IMR-90 (cell line): ENCODE measurements around the gene TMEM235. TPM values are rescaled to one million over a fixed set of nuclear protein-coding genes. Genes with fewer than 3 reads are reported as not detected.

Experiments
- ATAC-seq: fragments of 200-7000 bp; cut with Tn5 transposase; 2 replicates; pipeline ENCODE4 v1.9.1; 2020; ENCODE audit warnings: low read depth, mild to moderate bottlenecking, moderate library complexity
- BruUV-seq: library from RNA; stranded (reverse); fragments of 400-500 nt; replicated peaks from 2 replicates; lab custom pipeline; 2021; lab: Mats Ljungman, UMichigan
- CTCF ChIA-PET: fragments of 300-600 bp; formaldehyde crosslinking; extraction: SDS; loops from one replicate; lab custom pipeline; 2021; ENCODE audit warnings: antibody characterized with exemption; lab: Yijun Ruan, JAX
- POLR2A ChIA-PET: fragments of 300-600 bp; sonication (Branson Sonifier 250); formaldehyde crosslinking; loops from one replicate; lab custom pipeline; 2022; ENCODE audit warnings: antibody characterized with exemption; ENCODE audit not compliant: unreplicated experiment; lab: Charles Lee
- DNase-seq: peaks from one replicate; pipeline ENCODE4 v3.0.0; 2013
- H2AFZ ChIP-seq: replicated peaks from 2 replicates; pipeline ENCODE3; 2013; ENCODE audit warnings: low read length, mild to moderate bottlenecking; ENCODE audit not compliant: poor library complexity
- H2AK5ac ChIP-seq: 2 replicates; pipeline ENCODE4 v1.6.1; 2013; ENCODE audit warnings: low read depth, low read length, inconsistent platforms
- H2AK9ac ChIP-seq: replicated peaks from 2 replicates; pipeline ENCODE3; 2013; ENCODE audit warnings: mild to moderate bottlenecking, low read depth, low read length, moderate library complexity; ENCODE audit not compliant: poor library complexity
- H2BK120ac ChIP-seq: 2 replicates; pipeline ENCODE4 v1.6.1; 2013; ENCODE audit warnings: low read depth, low read length, inconsistent platforms
- H2BK15ac ChIP-seq: 3 replicates; pipeline ENCODE4 v1.6.1; 2013; ENCODE audit warnings: low read depth, low read length, inconsistent platforms
- H2BK20ac ChIP-seq: 2 replicates; pipeline ENCODE4 v1.6.1; 2013; ENCODE audit warnings: low read depth, mild to moderate bottlenecking, inconsistent platforms, low read length, moderate library complexity
- H2BK5ac ChIP-seq: 2 replicates; pipeline ENCODE4 v1.6.1; 2013; ENCODE audit warnings: mild to moderate bottlenecking, low read depth, low read length, inconsistent platforms; ENCODE audit not compliant: poor library complexity, severe bottlenecking
- H3K14ac ChIP-seq: replicated peaks from 2 replicates; pipeline ENCODE4 v1.6.1; 2013; ENCODE audit warnings: low read depth, low read length, inconsistent platforms
- H3K18ac ChIP-seq: 2 replicates; pipeline ENCODE4 v1.6.1; 2013; ENCODE audit warnings: low read depth, low read length, control low read depth
- H3K23ac ChIP-seq: 2 replicates; pipeline ENCODE4 v1.6.1; 2013; ENCODE audit warnings: low read depth, low read length, inconsistent platforms
- H3K27ac ChIP-seq: 2 replicates; pipeline ENCODE4 v1.5.1; 2013; ENCODE audit warnings: mild to moderate bottlenecking, control low read depth, low read length; ENCODE audit not compliant: insufficient read depth
- H3K27me3 ChIP-seq: 2 replicates; pipeline ENCODE4 v1.6.1; 2013; ENCODE audit warnings: low read length; ENCODE audit not compliant: control insufficient read depth, insufficient read depth
- H3K36me3 ChIP-seq: 2 replicates; pipeline ENCODE4 v1.6.1; 2013; ENCODE audit warnings: low read length, mixed read lengths; ENCODE audit not compliant: control insufficient read depth, insufficient read depth
- H3K4ac ChIP-seq: 2 replicates; pipeline ENCODE4 v1.6.1; 2013; ENCODE audit warnings: low read depth, low read length, inconsistent platforms
- H3K4me1 ChIP-seq: 2 replicates; pipeline ENCODE4 v1.6.1; 2013; ENCODE audit warnings: low read length, mixed read lengths; ENCODE audit not compliant: control insufficient read depth, insufficient read depth
- H3K4me2 ChIP-seq: 2 replicates; pipeline ENCODE4 v1.6.1; 2013; ENCODE audit warnings: low read depth, mild to moderate bottlenecking, control low read depth, low read length, moderate library complexity
- H3K4me3 ChIP-seq: 2 replicates; pipeline ENCODE4 v1.5.1; 2013; ENCODE audit warnings: low read depth, mild to moderate bottlenecking, control low read depth, low read length, moderate library complexity; ENCODE audit not compliant: insufficient read depth
- H3K56ac ChIP-seq: 2 replicates; pipeline ENCODE4 v1.6.1; 2013; ENCODE audit warnings: low read length, inconsistent platforms; ENCODE audit not compliant: insufficient read depth; ENCODE audit errors: extremely low read depth
- H3K79me1 ChIP-seq, 2 experiments: 2 replicates each; pipeline ENCODE4 v1.6.1; 2013; ENCODE audit warnings: low read length in 2 of 2, inconsistent platforms in 1 of 2, low read depth in 1 of 2
- H3K9ac ChIP-seq: 2 replicates; pipeline ENCODE4 v1.6.1; 2013; ENCODE audit warnings: low read depth, low read length, control low read depth
- H3K9me1 ChIP-seq: 2 replicates; pipeline ENCODE4 v1.6.1; 2013; ENCODE audit warnings: low read length, inconsistent platforms; ENCODE audit not compliant: insufficient read depth
- H3K9me3 ChIP-seq: 2 replicates; pipeline ENCODE4 v1.6.1; 2013; ENCODE audit warnings: low read length; ENCODE audit not compliant: control insufficient read depth, insufficient read depth
- H4K20me1 ChIP-seq: 2 replicates; pipeline ENCODE4 v1.6.1; 2013; ENCODE audit warnings: low read length, inconsistent platforms; ENCODE audit not compliant: insufficient read depth
- H4K5ac ChIP-seq: 2 replicates; pipeline ENCODE4 v1.6.1; 2013; ENCODE audit warnings: mild to moderate bottlenecking, low read depth, low read length, control low read depth
- H4K8ac ChIP-seq, 2 experiments: 2 replicates each; pipeline ENCODE4 v1.6.1; 2013; ENCODE audit warnings: low read depth in 2 of 2, low read length in 2 of 2, control low read depth in 1 of 2, inconsistent platforms in 1 of 2
- H4K91ac ChIP-seq: 2 replicates; pipeline ENCODE4 v1.6.1; 2013; ENCODE audit warnings: low read depth, low read length, inconsistent platforms; ENCODE audit not compliant: insufficient read depth
- WGBS, 2 experiments: methylation state at CpG; one replicate each; pipeline versions ENCODE4 v1.1.5 to v1.1.7; 2013; ENCODE audit warnings: missing lambda C conversion rate in 2 of 2; ENCODE audit not compliant: insufficient read length in 1 of 2; ENCODE audit errors: extremely low coverage in 2 of 2; 5-methylcytosine and 5-hydroxymethylcytosine counted together
- dilution Hi-C: fragments of 300-500 bp; cut with HindIII; formaldehyde crosslinking; loops from one replicate; pipeline ENCODE4 v1.14.3; 2018; ENCODE audit warnings: low sequenced_read_pairs; ENCODE audit not compliant: unreplicated experiment
- in situ Hi-C: fragments of 300-500 bp; cut with MboI; formaldehyde crosslinking; loops from 3 replicates; pipeline ENCODE4 v1.14.3; 2019; ENCODE audit warnings: low sequenced_read_pairs, inconsistent platforms, mixed read lengths
- intact Hi-C: fragments of 100-400 bp; cut with micrococcal nuclease; formaldehyde crosslinking; loops from 2 replicates; pipeline ENCODE4 v1.10.0; 2022
- polyA plus RNA-seq, 3 experiments: library from polyadenylated mRNA; depleted of rRNA; stranded (reverse); fragments of >200 nt; gene quantifications; 2 replicates each; pipeline ENCODE4 v1.2.3, GENCODE V29; 2012; ENCODE audit warnings: low replicate concordance in 1 of 3
- total RNA-seq: library from RNA; depleted of rRNA; stranded (reverse); fragments of >200 nt; gene quantifications from 2 replicates; pipeline ENCODE4 v1.2.3, GENCODE V29; 2012
- TF ChIP-seq, protein P1 (sequence below): conservative IDR thresholded peaks from 2 replicates; pipeline ENCODE4 v1.5.1; 2012; ENCODE audit warnings: mild to moderate bottlenecking, low read depth, low read length, improper control_type of control experiment

The TMEM235 gene
- total and polyA plus RNA-seq, 2 of the 4 experiments (the other 2 are of a cell fraction) = not detected

DNA sequence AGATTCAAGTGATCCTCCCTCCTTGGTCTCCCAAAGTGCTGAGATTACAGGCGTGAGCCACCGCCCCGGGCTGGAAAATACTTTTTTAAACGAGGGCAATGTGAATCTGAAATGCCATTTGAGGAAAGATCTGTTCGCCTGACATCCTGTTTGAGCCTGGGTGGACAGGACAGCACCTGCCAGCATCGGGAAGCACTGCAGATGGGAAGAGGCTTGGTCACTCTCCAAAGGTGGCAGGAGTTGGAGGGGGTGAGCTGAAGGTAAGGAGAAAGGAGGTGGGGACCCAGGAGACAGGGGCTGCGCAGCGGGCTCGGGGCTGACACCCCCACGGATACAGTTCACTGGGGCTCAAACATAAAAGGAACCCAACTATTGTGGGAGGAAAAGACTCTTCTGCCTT is 21.3 kb upstream of the TMEM235 start:
- H3K27me3 ChIP-seq = no peaks in the 10 kb centered on the region; the same call in 1 of the 2 replicates
- no peak overlapping the region for H3K4ac ChIP-seq
- DNase-seq = no peak
- no peak overlapping the region for H2BK15ac ChIP-seq
- H2BK120ac ChIP-seq = no peak overlapping the region
- no peak overlapping the region for H3K23ac ChIP-seq
- 0 out of 2 replicates have a peak, but pooled peaks cover 2% of the 10 kb centered on the region for H3K9me1 ChIP-seq
- TF ChIP-seq, protein P1, sequence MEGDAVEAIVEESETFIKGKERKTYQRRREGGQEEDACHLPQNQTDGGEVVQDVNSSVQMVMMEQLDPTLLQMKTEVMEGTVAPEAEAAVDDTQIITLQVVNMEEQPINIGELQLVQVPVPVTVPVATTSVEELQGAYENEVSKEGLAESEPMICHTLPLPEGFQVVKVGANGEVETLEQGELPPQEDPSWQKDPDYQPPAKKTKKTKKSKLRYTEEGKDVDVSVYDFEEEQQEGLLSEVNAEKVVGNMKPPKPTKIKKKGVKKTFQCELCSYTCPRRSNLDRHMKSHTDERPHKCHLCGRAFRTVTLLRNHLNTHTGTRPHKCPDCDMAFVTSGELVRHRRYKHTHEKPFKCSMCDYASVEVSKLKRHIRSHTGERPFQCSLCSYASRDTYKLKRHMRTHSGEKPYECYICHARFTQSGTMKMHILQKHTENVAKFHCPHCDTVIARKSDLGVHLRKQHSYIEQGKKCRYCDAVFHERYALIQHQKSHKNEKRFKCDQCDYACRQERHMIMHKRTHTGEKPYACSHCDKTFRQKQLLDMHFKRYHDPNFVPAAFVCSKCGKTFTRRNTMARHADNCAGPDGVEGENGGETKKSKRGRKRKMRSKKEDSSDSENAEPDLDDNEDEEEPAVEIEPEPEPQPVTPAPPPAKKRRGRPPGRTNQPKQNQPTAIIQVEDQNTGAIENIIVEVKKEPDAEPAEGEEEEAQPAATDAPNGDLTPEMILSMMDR = no peak
- H2AFZ ChIP-seq = no peak overlapping the region
- ChIA-PET CTCF (no interaction called here), POLR2A (no interaction called here)
- no peak overlapping the region for H3K9ac ChIP-seq
- intact Hi-C loops (no loop called here), dilution Hi-C loops (no loop called here), in situ Hi-C loops (no loop called here)
- 0 out of 2 replicates have a peak, but pooled peaks cover 1% of the 10 kb centered on the region for H3K4me1 ChIP-seq
- peaks cover 0 to 9% of the 10 kb centered on the region in 2 experiments; a peak in 1 of 4 replicates for H3K79me1 ChIP-seq
- no peak overlapping the region for H4K91ac ChIP-seq
- no peak overlapping the region for H3K14ac ChIP-seq
- no peak overlapping the region for H2BK20ac ChIP-seq
- H3K18ac ChIP-seq = no peak overlapping the region
- BruUV-seq = no TSS peak
- 100% methylated on average over 1 of the region's 10 CpGs; no CpG with 5 or more reads in 1 of the 2 experiments for WGBS, 2 experiments
- H4K5ac ChIP-seq = no peak overlapping the region
- ATAC-seq = no peak
- H2AK5ac ChIP-seq = no peak overlapping the region
- H3K4me2 ChIP-seq = no peak overlapping the region
- H2AK9ac ChIP-seq = no peak overlapping the region
- no peaks in the 10 kb centered on the region for H4K20me1 ChIP-seq
- 0 out of 2 replicates have a peak, but pooled peaks cover 1% of the 10 kb centered on the region for H3K36me3 ChIP-seq
- no peak overlapping the region for H2BK5ac ChIP-seq
- H3K27ac ChIP-seq = no peak overlapping the region
- H3K4me3 ChIP-seq = no peak overlapping the region
- no peak overlapping the region for H4K8ac ChIP-seq
- H3K56ac ChIP-seq = no peak overlapping the region
- H3K9me3 ChIP-seq = no peaks in the 10 kb centered on the region
